A673 (cell line): Measurements from ENCODE around the gene INPP5A.

Source experiments
- CTCF ChIP-seq: fragments of 300-800, 200-600 bp; sonication (generic); conservative IDR thresholded peaks from 2 replicates; pipeline ENCODE4 v1.5.1; 2017; ENCODE audit warnings: low read depth, mild to moderate bottlenecking, antibody characterized with exemption, low read length, moderate library complexity, mixed read lengths
- EZH2 ChIP-seq: fragments of 200-600 bp; sonication (generic); IDR thresholded peaks from 2 replicates; pipeline ENCODE4 v1.6.1; 2017; ENCODE audit warnings: borderline replicate concordance, low read depth, mild to moderate bottlenecking, mixed read lengths, antibody characterized with exemption, low read length; ENCODE audit not compliant: poor library complexity, severe bottlenecking

- TF ChIP-seq CTCF: no peak
- TF ChIP-seq EZH2: no peak
These were observed 280.2 kb downstream of the INPP5A start for GRCh38 chr10:132817701-132818211.
